HEK293 (cell line): ENCODE data around the gene MRPL28.

Experiments used
- CTCF ChIP-seq: fragments of 450-650 bp; formaldehyde crosslinking; IDR thresholded peaks from 2 replicates; pipeline ENCODE4 v1.5.1; 2016; ENCODE audit warnings: missing biosample characterization, missing genetic modification characterization
- KLF10 ChIP-seq: fragments of 450-650 bp; IDR thresholded peaks from 2 replicates; pipeline ENCODE4 v1.5.1; 2018; ENCODE audit warnings: missing biosample characterization, mild to moderate bottlenecking, missing genetic modification characterization
- SETDB1 ChIP-seq: IDR thresholded peaks from one replicate; pipeline ENCODE4 v1.6.1; 2017; ENCODE audit warnings: mild to moderate bottlenecking, low read length, moderate library complexity, mixed read lengths; ENCODE audit not compliant: insufficient read length
- TSHZ1 ChIP-seq: fragments of 450-650 bp; formaldehyde crosslinking; IDR thresholded peaks from 2 replicates; pipeline ENCODE4 v1.5.1; 2016; ENCODE audit warnings: missing biosample characterization, missing genetic modification characterization, borderline replicate concordance
- ZBTB1 ChIP-seq: fragments of 450-650 bp; formaldehyde crosslinking; IDR thresholded peaks from 2 replicates; pipeline ENCODE4 v1.5.1; 2016; ENCODE audit warnings: missing biosample characterization, missing genetic modification characterization
- ZBTB11 ChIP-seq: fragments of 450-650 bp; formaldehyde crosslinking; conservative IDR thresholded peaks from 2 replicates; pipeline ENCODE4 v1.5.1; 2016; ENCODE audit warnings: low read depth, missing biosample characterization, missing genetic modification characterization
- ZBTB8A ChIP-seq: fragments of 450-650 bp; formaldehyde crosslinking; IDR thresholded peaks from 2 replicates; pipeline ENCODE4 v1.5.1; 2016; ENCODE audit warnings: missing biosample characterization, missing genetic modification characterization
- ZFP3 ChIP-seq: fragments of 450-650 bp; formaldehyde crosslinking; IDR thresholded peaks from 2 replicates; pipeline ENCODE4 v1.5.1; 2016; ENCODE audit warnings: low read depth, missing biosample characterization, missing genetic modification characterization
- ZIC2 ChIP-seq: fragments of 450-650 bp; formaldehyde crosslinking; IDR thresholded peaks from 2 replicates; pipeline ENCODE4 v1.5.1; 2016; ENCODE audit warnings: missing biosample characterization, missing genetic modification characterization
- ZNF184 ChIP-seq: fragments of 450-650 bp; IDR thresholded peaks from 2 replicates; pipeline ENCODE4 v1.5.1; 2018; ENCODE audit warnings: missing biosample characterization, mild to moderate bottlenecking, missing genetic modification characterization
- ZNF280C ChIP-seq: fragments of 450-650 bp; formaldehyde crosslinking; IDR thresholded peaks from 2 replicates; pipeline ENCODE4 v1.5.1; 2016; ENCODE audit warnings: missing biosample characterization, missing genetic modification characterization
- ZNF280D ChIP-seq: fragments of 450-650 bp; formaldehyde crosslinking; IDR thresholded peaks from 2 replicates; pipeline ENCODE4 v1.5.1; 2016; ENCODE audit warnings: missing biosample characterization, missing genetic modification characterization
- ZNF48 ChIP-seq: fragments of 450-650 bp; formaldehyde crosslinking; IDR thresholded peaks from 2 replicates; pipeline ENCODE4 v1.5.1; 2016; ENCODE audit warnings: missing biosample characterization, missing genetic modification characterization
- ZNF510 ChIP-seq: fragments of 450-650 bp; formaldehyde crosslinking; IDR thresholded peaks from 2 replicates; pipeline ENCODE4 v1.5.1; 2018; ENCODE audit warnings: mild to moderate bottlenecking, missing genetic modification characterization, missing biosample characterization; ENCODE audit not compliant: insufficient replicate concordance
- ZNF561 ChIP-seq: fragments of 450-650 bp; IDR thresholded peaks from 2 replicates; pipeline ENCODE4 v1.5.1; 2018; ENCODE audit warnings: missing biosample characterization, missing genetic modification characterization, borderline replicate concordance
- ZNF610 ChIP-seq: fragments of 450-650 bp; formaldehyde crosslinking; IDR thresholded peaks from 2 replicates; pipeline ENCODE4 v1.5.1; 2016; ENCODE audit warnings: missing biosample characterization, missing genetic modification characterization, borderline replicate concordance
- ZNF624 ChIP-seq: fragments of 450-650 bp; formaldehyde crosslinking; IDR thresholded peaks from 2 replicates; pipeline ENCODE4 v1.5.1; 2017; ENCODE audit warnings: missing biosample characterization, missing genetic modification characterization
- ZNF664 ChIP-seq: fragments of 450-650 bp; formaldehyde crosslinking; IDR thresholded peaks from 2 replicates; pipeline ENCODE4 v1.5.1; 2016; ENCODE audit warnings: missing biosample characterization, missing genetic modification characterization
- ZNF76 ChIP-seq: fragments of 450-650 bp; formaldehyde crosslinking; IDR thresholded peaks from 2 replicates; pipeline ENCODE4; 2016; ENCODE audit warnings: low read depth, missing biosample characterization, missing genetic modification characterization, borderline replicate concordance
- ZNF791 ChIP-seq: fragments of 450-650 bp; formaldehyde crosslinking; IDR thresholded peaks from 2 replicates; pipeline ENCODE4 v1.5.1; 2016; ENCODE audit warnings: missing biosample characterization, missing genetic modification characterization
- ZSCAN23 ChIP-seq: fragments of 450-650 bp; formaldehyde crosslinking; IDR thresholded peaks from 2 replicates; pipeline ENCODE4 v1.5.1; 2016; ENCODE audit warnings: missing biosample characterization, missing genetic modification characterization

The MRPL28 gene

GRCh38 chr16:401468-402348 is 31.4 kb upstream of the MRPL28 start, which contains the start of gene DECR2 (continued):
- no peak for TF ChIP-seq ZNF280C (tag by site-specific recombination)
- no peak for TF ChIP-seq KLF10 (tag by site-specific recombination)
- TF ChIP-seq ZNF280D (tag by site-specific recombination), result no peak
- no peak for TF ChIP-seq ZNF664 (tag by site-specific recombination)
- no peak for TF ChIP-seq ZNF48 (tag by site-specific recombination)
- peak; percentile 54; the same call in 1 of the 2 replicates for TF ChIP-seq ZNF184 (tag by site-specific recombination)
- peak; percentile 97 for TF ChIP-seq CTCF
- TF ChIP-seq ZBTB11 (tag by site-specific recombination), result peak; percentile 38; the same call in 1 of the 2 replicates
- peak; percentile 57 for TF ChIP-seq ZIC2
- peak; percentile 65 for TF ChIP-seq ZNF76 (tag by site-specific recombination)
- peak; percentile 72 for TF ChIP-seq ZBTB8A (tag by site-specific recombination)
- no peak for TF ChIP-seq SETDB1
- TF ChIP-seq ZNF624 (tag by site-specific recombination), result no peak
- TF ChIP-seq ZNF561 (tag by site-specific recombination), result peak; percentile 66
- TF ChIP-seq ZNF610 (tag by site-specific recombination), result peak; percentile 81
- no peak for TF ChIP-seq ZFP3 (tag by site-specific recombination)
- TF ChIP-seq TSHZ1, result no peak
- TF ChIP-seq ZSCAN23 (tag by site-specific recombination), result no peak
- no peak for TF ChIP-seq ZNF791 (tag by site-specific recombination)
- peak; percentile 60; the same call in 1 of the 2 replicates for TF ChIP-seq ZBTB1
- TF ChIP-seq ZNF510 (tag by site-specific recombination), result no peak
